ENCODE measurements around the gene CHRNA4.
"Not testable (repeated sequence)": the region's sequence is repeated elsewhere in the genome, so short reads cannot be mapped to it uniquely, and the experiment has no call there.

The CHRNA4 gene

DNA sequence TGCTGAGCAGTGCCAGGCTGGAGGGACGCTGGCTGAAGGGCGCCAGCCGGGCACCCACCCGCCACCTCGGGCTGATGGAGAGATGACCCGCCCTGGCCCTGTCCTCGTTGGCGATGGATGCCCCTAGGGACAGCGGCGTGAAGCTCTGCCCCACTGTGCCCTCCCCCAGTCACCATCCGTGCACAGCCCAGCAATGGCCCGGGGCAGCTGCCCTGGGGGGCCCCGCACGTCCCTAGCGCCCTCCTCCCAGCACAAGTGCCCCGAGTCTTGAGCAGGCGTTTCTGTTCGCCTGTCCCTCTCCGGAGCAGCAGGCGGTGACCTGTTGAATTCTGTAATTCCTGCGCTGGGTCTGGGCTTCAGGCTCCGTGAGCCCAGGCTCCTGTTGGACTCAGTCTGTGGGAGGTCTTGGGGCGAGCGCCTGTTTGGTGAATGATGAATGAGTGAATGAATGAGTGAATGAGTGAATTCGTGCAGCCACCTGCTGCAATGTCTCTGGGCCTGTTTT is 36.8 kb upstream of the CHRNA4 start:
- DNase-seq (ENCODE audit: low spot score): no peak

DNA sequence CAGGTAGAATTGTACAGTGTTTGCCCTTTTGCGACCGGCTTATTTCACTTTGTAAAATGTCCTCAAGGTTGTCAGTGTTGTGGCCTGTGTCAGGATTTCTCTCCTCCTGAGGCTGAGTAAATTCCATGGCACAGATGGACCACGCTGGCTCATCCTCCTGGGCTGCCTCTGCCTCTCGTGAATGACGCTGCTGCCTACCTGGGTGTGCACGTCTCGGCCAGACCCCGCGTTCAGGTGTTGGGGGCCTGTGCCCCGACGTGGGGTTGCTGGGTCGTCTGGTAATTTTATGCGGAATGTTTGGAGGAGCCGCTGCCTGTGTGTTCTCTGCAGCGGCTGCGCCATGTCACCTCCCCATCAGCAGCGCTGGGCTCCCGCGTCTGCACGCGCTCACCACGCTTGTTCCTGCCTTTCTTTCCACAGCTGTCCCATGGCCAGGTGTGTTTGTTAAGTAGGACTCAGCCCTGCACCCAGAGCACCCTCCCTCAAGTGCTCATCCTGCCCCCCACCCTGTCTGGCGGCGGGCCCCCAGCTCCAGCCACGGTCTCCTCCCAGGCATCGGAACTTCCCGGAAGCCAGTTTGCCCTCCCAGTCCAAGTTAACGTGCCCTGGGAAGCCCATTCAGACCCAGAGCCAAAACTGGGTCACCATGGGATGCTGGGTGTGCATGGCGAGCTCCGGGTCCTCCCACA is 36.1 kb upstream of the CHRNA4 start:
- no peak for DNase-seq (ENCODE audit: low spot score)

DNA sequence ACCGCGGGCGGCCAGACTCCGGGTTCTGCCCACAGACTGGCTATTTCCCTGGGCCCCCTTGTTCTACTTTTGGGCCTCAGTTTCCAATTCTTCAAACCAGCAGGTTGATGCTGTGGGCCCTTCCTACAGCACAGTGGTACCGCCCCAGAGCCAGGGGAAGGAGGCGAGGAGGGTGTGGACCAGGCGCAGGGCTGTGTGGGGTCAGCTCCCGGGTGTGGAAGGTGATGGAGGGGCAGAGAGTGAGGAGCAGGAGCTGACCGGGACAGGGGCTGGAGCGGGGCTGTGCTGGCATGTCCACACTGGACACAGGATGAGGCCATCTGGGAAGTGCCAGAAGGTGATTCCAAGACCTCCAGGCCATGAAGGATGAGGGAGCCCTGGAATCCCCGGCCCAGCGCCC is 35.2 kb upstream of the CHRNA4 start:
- no peak for DNase-seq (ENCODE audit: low spot score)

DNA sequence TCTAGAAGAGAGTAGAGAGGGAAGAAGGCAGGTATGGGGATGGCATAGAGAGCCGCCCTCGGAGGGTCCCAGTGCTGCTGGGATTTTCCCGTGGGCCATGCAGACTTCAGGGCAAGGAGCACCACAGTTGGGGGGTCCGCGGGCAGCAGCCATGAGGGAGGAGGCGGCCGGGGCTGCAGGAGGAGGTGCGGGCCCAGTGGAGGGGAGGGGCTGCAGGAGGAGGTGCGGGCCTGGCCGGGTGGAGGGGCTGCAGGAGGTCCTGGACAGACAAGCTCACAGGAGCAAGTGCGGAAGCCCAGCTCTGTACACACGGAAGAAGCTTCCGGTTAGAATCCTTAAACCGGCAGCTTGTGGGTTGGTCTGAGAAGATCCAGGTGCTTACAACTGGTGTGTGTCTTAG is 34.6 kb upstream of the CHRNA4 start:
- no peak for DNase-seq (ENCODE audit: low spot score)

DNA sequence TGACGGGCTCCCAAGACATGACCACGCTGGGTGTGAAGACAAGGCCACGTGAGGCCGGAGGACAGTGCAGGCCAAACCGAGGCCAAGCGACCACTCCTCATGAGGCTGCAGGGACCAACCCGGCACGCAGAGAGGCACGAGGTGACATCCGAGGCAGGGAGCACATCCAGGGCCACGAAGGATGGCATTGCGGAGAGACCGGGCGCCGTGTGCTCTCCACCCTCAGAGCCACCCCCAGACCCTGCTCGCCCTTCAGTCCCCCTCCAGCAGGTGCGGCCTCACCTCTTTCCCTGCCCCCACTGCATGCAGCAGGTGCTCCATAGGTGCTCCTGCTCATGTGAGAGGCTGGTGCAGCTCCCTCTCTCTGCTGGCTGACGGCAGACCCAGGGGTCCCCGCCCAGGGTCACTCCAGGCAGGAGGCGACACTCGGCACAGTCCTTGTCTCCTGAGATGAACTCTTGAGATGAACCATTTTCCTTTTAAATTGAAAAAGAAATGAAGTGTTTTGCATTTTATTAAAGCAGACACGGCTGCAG is 33.8 kb upstream of the CHRNA4 start:
- DNase-seq (ENCODE audit: low spot score): no peak

DNA sequence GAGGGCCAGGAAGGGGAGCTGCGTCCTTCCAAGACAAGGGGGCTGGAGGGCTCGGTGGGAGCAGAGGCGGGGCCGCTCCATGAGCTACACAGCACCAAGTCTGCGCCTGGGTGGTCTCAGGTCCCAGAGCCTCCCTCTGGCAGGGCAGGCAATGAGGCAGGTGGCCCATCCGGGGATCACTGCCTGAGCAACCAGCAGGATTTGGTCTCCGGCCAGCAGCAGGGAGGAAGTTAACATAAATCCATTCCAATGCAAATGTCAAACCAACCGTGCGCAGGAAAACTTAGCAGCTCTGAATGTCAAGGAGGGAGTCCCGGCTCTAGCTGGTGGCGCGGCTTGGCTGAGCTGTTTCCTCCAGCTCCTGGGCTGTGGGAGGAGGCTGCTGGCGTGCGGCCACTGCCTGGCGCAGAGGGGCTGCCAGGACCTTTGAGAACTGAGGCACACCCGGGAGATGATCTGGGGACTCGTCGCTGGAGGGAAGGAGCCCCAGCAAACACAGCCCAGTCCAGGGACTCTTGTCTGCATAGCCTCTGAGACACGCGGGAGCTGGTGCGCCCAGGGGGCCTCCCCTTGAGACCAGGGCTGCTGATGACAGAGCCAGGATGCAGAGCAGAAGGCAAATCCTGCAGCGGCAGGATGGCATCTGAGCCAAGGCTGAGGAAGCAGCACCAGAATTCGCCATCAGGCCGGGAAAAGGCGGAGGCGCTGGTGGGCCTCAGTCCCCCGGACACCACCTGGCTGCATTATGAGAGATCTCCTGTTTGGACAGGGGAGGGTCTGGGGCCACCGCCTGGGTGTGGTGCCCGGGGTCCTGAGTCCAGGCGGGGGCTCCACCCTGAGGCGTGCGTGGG is 33.1 kb upstream of the CHRNA4 start:
- no peak for DNase-seq (ENCODE audit: low spot score)

DNA sequence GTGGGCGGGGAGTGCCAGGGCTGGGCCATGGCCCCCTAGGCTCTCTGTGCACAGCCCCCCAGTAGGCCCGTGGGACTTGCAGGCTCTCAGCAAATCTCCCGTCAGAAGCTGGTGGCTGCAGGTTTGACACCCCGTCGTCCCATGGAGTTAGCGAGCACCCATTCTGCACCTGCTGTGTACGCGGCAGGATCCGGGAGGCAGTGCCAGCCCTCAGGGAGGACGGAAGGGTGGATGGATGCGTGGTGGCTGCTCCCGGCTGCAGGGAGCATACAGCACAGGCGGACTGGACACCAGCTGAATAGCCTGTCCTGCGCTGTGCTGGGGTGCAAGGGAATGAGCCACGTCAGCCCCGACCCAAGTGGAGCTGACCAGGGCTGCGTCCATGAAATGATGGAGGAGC is 32.4 kb upstream of the CHRNA4 start:
- no peak for DNase-seq (ENCODE audit: low spot score)

DNA sequence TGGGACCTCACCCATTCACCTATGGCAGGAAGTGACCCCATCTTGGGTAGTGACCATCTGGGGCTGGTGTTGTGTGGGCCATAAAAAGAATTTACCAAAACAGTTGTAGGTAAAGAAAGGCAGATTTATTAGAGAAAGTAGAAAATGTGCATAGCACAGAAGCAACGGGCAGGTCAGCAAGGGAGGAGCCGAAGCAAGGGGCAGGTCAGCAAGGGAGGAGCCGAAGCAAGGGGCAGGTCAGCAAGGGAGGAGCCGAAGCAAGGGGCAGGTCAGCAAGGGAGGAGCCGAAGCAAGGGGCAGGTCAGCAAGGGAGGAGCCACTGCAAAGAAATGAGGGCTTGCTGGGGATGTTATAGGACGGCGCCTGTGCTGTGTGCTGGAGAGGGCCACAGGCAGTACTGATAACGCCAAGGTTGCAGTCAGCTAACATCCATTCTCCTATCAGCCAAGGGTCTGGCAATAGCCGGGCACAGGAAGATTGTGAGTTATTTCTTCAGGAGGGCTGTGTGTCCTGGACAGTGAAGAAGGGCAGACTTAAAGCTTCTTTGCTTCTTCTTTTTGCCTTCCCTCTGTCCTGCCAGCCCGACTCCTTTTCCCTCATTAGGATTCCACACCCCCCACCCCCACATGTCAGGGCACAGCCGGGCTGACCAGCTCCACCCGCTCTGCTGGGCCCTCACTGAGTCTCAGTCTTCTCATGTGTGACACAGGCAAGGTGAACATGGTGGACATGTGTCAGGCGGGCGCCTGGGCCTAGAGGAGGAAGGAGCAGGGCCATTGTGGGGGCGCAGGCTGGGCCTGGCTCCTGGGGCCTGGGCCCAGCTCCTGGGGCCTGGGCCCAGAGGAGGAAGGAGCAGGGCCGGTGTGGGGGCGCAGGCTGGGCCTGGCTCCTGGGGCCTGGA is 31.6 kb upstream of the CHRNA4 start:
- DNase-seq (ENCODE audit: low spot score): no peak

DNA sequence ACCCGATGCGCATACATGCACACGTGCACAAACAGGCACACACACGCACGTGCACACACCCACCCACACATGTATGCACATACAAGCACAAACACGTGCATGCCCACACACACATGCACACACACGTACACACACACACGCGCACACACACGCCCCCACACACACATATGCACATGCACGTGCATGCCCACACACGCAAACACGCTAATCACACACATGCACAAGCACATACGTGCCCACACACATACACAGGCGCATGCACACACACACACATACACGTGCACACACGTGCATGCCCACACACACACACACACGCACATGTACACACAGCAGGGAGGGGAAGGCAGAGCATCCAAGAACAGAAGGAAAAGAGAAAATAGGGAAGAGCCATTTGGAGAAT is 26.8 kb upstream of the CHRNA4 start:
- DNase-seq (ENCODE audit: low spot score): no peak

DNA sequence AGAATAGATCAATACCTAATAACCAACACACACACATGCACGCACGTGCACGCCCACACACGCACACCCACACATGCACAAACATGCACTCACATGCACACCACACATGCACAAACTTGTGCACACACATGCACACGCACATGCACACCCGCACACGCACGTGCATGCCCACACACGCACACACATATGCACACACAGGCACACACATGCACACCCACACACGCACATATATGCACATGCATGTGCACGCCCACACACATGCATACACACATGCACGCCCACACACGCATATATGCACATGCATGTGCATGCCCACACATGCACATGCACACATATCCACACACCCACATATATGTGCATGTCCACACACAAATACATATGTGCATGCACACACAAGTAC is 26.2 kb upstream of the CHRNA4 start:
- no peak for DNase-seq (ENCODE audit: low spot score)

DNA sequence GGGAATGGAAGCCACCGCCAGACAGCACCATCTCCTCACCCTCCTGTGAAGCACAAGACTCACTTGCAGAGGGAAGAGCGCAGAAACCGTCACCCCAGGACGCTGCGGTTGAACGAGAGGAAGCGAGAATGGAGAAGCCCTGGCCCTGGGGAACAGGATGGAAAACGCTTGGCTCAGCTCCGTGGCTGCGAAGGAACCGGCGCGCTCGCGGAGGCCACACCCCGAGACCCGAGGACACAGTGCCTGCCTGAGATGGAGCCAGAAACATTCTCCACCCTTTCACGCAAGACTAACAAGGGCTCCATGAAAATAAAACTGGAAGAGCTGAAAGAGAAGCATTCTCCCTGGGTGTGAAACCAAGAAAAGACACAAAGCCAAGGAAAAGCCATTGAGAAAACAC is 25.3 kb upstream of the CHRNA4 start:
- no peak for DNase-seq (ENCODE audit: low spot score)

DNA sequence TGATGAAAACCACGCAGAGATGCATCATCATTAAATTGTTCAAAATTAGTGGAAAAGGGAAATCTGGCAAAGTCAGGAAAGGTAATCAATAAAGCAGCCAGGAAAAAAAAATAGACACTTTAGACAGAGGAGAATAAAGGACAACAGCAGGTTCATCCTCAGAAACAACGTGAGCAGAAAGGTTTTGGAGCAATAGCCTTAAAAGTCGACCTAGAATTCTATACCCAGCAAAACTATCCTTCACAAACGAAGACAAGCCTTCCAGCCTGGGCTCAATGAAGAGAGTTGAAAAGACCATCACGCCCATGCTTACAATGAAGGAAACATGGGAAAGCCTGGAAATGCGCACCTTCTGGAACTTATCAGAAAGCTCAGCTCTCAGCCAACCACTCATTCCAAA is 24.7 kb upstream of the CHRNA4 start:
- no peak for DNase-seq (ENCODE audit: low spot score)

DNA sequence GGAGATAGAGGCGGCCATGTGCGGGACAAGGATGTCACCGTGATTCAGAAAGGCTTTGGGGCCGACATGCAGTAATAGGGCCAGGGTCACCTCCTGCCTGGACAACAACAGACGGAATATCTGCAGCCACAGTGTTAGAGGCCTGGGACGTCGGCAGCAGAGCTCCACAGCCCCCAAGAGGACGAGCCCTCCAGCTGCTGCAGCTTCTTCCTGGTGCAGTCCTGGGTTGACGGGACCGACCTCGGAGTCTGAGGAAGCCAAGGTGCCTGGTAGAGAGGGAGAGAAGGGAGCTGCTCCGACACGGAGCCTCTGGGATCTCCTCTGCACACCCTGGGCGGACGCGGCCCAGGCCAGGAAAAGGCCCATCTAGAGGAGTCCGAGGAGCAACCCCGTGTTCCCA is 23.2 kb upstream of the CHRNA4 start:
- no peak for DNase-seq (ENCODE audit: low spot score)

DNA sequence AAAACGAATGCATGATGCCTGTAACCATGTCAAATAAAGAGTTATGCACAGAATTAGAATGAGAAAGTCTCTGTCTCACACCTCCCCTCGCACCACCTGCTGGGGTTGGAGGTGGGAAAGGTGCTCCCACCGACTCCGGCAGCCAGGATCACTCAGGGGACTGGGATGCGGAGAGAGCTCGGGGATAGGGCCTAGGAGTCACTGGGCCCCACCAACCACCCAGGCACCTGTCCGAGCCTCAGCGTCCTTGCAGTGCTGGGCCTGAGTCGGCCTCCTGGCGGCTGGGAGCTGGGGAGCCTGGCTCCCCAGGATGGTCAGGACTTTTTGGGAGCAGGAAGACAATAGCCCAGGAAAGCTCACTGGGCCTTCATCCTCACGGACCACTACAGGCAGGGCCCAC is 22.4 kb upstream of the CHRNA4 start:
- no peak for DNase-seq (ENCODE audit: low spot score)

DNA sequence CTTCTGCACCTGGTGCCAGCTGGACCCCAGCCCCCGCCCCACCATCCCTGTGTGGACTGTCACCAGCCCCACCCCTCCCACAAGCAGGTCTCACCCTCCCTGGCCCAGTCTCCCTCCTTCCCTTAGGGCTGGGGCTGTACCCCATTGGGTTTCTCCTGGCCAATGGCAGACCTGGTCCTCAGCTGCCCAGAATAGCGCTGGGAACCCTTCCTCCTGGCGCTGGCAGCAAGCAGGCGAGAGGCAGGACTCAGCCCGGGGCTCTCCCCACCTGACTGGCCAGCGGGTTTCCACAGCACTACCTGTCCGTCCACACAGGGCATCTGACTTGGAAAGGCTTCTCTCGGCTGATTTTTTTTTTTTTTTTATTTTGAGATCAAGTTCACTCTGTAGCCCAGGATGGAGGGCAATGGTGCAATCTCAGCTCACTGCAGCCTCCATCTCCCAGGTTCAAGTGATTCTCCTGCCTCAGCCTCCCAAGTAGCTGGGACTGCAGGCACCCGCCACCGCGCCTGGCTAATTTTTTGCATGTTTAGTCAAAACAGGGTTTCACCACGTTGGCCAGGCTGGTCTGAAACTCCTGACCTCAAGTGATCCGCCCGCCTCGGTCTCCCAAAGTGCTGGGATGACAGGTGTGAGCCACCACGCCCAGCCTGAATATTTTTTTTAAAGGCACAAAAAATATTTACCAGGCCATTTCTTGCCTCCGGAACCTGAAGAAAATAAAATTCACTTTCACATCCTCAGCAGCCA is 21.6 kb upstream of the CHRNA4 start:
- no peak for DNase-seq (ENCODE audit: low spot score)

DNA sequence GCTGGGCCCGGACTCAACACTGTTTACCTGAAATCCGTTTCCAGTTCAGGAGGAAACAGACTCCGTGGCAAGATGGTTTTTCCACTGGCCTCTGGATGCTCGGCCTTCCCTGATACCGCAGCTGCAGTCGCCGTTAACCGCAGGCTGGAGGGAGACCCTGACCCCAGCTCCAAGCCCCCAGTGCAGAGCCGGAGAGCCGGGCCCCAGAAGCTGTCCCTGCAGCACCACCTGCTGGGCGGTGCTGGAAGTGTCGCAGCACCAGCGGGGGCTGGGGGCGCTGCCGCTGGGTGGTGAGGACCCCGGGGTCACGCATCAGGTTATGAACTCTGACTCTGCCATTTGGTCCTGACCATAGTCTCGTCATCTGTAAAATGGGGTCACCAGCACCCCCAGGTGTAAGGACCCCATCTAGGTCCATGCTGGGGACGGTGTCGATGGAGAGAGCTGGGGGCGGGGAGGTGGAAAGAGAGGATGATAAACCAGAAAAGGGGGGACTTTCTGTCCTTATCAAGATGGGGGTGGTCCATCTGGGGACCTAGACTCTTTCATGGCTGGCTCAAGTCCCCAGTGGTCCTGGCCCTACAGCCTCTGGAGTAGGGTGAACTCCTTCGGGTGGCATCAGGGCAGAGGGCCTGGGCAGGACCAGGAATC is 20.8 kb upstream of the CHRNA4 start:
- DNase-seq (ENCODE audit: low spot score): no peak

DNA sequence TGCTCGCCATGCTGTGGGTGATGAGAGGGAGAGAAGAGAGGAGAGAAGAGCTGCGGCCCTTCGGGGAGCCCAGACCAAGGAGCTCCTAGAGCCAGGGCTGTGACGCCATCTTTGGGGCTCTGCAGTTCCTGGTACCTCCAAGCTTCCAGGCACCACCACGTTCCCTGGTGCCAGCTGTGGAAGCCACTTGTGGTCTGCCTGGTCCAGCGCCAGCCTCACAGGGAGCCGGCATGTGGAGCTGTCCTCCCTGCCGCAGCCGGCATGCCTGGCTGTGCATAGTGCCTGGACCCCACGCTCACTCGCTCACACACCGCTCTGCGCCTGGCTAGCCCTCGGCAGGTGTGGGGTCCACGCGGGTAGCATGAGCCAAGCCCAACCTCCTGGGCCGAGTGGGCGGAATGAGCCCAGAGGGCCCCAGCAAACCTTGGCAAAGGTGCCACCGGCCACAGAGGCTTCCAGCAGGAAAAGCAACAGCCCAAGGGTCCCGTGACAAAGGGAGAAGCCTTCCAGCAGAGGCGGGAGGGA is 19.3 kb upstream of the CHRNA4 start:
- no peak for DNase-seq (ENCODE audit: low spot score)

DNA sequence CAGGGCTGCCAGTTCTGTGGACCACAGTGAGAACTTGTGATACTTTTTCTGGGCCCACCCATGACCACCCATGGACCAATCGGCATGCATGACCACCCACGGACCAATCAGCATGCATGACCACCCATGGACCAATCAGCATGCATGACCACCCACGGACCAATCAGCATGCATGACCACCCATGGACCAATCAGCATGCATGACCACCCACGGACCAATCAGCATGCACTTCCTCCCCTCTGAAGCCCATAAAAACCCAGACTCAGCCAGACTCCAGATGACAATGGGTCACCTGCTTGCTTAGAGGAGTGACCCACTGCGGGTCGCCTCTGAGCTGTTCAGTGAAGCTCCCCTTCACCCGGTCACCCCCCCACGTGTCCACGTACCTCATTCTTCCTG is 18.7 kb upstream of the CHRNA4 start:
- DNase-seq (ENCODE audit: low spot score): not testable (repeated sequence)

DNA sequence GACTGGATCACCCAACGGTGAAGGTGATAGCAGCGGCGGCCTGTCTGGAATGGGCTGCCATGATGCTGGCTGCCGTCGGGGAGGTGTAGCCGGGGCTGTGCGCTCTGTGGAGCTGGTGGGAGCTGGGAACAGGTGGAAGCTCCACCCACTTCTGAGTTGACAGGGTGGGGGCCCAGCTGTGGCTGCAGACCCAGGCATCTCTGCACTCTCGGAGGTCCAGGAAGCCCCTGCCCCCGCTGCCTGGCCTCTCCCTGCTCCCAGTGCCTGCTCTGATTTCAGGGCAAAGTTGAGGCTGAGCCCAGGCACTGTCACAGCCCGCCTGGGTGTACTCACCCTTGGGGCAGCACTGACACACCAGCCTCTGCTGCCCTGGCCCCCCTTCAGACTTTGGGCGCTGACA is 18.1 kb upstream of the CHRNA4 start:
- no peak for DNase-seq (ENCODE audit: low spot score)

DNA sequence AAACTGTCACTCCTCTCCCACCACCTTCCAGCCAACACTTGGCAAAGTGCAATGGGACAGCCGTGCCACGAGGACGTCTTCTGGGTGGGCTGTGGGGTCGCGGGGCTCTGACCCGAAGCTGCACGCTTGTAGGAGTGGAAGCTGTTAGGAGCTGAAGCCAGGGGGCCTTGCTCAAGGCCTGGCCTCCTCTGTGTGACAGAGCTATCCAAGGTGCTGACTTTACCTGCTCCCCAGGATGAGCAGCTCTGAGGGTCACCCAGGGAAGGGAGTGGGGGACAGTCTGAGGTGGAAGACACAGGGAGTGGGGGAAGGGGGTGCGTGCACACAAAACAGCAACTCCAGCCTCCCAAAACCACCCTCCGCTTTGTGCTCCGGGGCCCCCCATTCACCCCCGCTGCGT is 17.5 kb upstream of the CHRNA4 start:
- DNase-seq (ENCODE audit: low spot score): no peak

DNA sequence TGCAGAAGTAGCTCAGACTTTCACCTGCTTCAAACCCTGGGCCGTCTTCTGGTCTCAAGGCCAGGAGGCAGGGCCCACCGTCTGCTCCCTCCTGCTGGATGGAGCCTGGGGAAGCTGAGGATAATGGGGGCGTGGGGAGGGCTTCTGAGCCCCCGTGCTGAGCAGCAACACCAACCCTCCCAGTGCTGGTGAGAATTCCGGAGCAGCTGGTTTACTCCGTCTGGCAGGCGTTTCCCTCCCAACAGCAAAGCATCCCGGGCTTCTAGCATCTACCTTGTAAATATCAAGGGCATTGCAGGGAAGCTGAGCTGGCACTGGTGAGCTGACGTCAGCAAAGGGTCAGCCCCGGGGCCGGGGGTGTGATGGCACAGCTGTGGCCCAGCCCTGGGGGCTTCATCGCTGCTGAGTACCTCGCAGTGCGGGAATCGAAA is 16.8 kb upstream of the CHRNA4 start:
- DNase-seq (ENCODE audit: low spot score): no peak

Data from LoVo (cell line).